ENCODE data around the gene TENT5C.

GRCh38 chr1:117574161-117574835 is 31.6 kb upstream of the TENT5C start:
- TF ChIP-seq CTCF (optimal IDR thresholded peaks at IDR 0.05 in 1 of 3, IDR thresholded peaks at IDR 0.05 in 1 of 3, conservative IDR thresholded peaks at IDR 0.05 in 1 of 3; ENCODE audit: extremely low read depth in 1 of 3, insufficient read depth in 2 of 3, low read length in 3 of 3) (no peak), EZH2 (IDR thresholded peaks at IDR 0.05; ENCODE audit: low read length) (no peak)
